GM21529 (cell line): ENCODE measurements around the gene DERL3.
"Not testable (repeated sequence)": the region's sequence is repeated elsewhere in the genome, so short reads cannot be mapped to it uniquely, and the experiment has no call there.

Experiments used
- ATAC-seq: cut with Tn5 transposase; IDR thresholded peaks from one replicate; pipeline ENCODE4 v1.9.1; 2021; ENCODE audit not compliant: unreplicated experiment

DERL3 gene

GRCh38 chr22:23838681-23839468 lies at the start of gene DERL3:
TSS of gene DERL3 (minus strand) at chr22:23839006. CDS start at chr22:23838987, 19 bp downstream.
- ATAC-seq: peak; percentile 76

- no peak for ATAC-seq
These were observed 45.3 kb upstream of the DERL3 start for GRCh38 chr22:23884140-23884539.

DNA sequence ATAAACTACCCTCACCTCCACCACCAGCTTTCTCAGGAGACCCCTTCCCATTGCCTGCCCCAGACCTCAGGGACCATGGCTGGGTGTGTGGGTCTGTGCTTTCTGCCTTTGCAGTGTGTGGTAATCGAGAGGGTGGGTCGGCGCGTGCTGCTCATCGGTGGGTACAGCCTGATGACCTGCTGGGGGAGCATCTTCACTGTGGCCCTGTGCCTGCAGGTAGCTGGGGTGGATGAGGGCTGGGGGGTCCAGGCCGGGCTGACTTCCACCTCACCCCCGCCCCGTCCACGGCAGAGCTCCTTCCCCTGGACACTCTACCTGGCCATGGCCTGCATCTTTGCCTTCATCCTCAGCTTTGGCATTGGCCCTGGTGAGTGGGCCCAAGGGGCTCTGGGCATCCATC lies 44.9 kb upstream of the DERL3 start:
- no peak for ATAC-seq

DNA sequence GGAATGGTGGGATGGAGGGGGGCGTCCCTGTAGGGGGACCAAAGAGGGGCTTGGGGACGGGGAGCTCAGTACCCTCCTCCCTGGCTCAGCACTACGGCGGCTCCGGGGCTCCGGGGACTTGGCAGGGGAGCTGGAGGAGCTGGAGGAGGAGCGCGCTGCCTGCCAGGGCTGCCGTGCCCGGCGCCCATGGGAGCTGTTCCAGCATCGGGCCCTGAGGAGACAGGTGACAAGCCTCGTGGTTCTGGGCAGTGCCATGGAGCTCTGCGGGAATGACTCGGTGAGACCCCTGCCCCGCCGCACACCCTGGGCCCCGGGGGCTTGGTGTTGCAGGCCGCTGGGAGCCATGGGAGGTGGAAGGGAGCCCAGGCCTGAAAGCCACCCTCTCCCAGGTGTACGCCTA lies 43.6 kb upstream of the DERL3 start:
- ATAC-seq: no peak

- ATAC-seq: no peak
These were observed 39.4 kb upstream of the DERL3 start for GRCh38 chr22:23878219-23878618.

DNA sequence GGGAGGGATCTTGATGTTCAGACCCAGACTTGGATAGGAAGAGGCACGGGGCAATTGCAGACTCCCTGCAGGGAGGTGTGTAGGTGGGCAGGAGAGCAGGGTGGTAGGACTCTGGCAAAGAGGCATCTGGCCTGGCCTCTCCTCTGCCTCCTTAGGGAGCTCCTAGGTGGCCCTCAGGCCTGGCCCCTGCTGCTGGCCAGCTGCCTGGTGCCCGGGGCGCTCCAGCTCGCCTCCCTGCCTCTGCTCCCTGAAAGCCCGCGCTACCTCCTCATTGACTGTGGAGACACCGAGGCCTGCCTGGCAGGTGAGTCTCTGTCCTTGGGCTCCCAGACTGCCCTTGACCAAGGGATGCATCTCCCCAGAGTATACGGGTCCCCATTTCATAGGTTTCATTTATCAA lies 38.8 kb upstream of the DERL3 start:
- no peak for ATAC-seq

GRCh38 chr22:23875801-23876200 lies 37.0 kb upstream of the DERL3 start:
- no peak for ATAC-seq

- no peak for ATAC-seq
These were observed 36.1 kb upstream of the DERL3 start for GRCh38 chr22:23874871-23875270.

GRCh38 chr22:23868580-23868979 lies 29.8 kb upstream of the DERL3 start:
- no peak for ATAC-seq

- not testable (repeated sequence) for ATAC-seq
These were observed 25.8 kb upstream of the DERL3 start for GRCh38 chr22:23864499-23865154.

- ATAC-seq: no peak
These were observed 23.3 kb upstream of the DERL3 start for GRCh38 chr22:23862103-23862502.

DNA sequence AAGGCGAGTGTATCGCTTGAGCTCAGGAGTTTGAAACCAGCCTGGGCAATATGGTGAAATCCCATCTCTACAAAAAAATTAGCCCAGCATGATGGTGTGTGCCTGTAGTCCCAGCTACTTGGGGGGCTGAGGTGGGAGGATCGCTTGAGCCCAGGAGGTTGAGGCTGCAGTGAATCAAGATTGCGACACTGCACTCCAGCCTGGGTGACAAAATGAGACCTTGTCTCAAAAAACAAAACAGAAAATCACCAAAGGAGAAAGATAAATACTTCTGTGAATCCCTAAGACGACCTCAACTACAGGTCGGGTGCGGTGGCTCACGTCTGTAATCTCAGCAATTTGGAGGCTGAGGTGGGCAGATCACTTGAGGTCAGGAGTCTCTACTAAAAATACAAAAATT lies 21.4 kb upstream of the DERL3 start:
- not testable (repeated sequence) for ATAC-seq

DNA sequence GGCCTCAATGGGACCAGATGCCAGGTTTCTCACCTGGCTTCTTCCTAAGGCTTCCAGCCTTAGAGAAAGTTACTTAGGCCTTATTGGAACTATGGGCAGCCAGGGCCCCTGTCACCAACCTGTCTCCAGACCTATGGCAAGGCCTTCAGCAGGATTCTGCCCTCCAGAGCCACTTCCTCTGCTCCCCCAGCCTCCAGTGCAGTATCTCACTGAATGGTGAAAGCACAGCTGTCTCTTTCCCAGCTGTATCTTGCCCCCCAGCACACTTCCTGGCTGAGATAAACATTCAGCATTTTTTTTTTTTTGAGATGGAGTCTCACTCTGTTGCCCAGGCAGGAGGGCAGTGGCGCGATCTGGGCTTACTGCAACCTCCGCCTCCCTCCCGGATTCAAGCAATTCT lies 20.4 kb upstream of the DERL3 start:
- no peak for ATAC-seq

GRCh38 chr22:23858484-23858815 lies 19.6 kb upstream of the DERL3 start:
- ATAC-seq: no peak

- peak; percentile 91 for ATAC-seq
These were observed 19.0 kb upstream of the DERL3 start, which contains the start of gene SLC2A11 for GRCh38 chr22:23857606-23858483. TSS of gene SLC2A11 (plus strand) at chr22:23857875. CDS start at chr22:23858000, 125 bp downstream.

DNA sequence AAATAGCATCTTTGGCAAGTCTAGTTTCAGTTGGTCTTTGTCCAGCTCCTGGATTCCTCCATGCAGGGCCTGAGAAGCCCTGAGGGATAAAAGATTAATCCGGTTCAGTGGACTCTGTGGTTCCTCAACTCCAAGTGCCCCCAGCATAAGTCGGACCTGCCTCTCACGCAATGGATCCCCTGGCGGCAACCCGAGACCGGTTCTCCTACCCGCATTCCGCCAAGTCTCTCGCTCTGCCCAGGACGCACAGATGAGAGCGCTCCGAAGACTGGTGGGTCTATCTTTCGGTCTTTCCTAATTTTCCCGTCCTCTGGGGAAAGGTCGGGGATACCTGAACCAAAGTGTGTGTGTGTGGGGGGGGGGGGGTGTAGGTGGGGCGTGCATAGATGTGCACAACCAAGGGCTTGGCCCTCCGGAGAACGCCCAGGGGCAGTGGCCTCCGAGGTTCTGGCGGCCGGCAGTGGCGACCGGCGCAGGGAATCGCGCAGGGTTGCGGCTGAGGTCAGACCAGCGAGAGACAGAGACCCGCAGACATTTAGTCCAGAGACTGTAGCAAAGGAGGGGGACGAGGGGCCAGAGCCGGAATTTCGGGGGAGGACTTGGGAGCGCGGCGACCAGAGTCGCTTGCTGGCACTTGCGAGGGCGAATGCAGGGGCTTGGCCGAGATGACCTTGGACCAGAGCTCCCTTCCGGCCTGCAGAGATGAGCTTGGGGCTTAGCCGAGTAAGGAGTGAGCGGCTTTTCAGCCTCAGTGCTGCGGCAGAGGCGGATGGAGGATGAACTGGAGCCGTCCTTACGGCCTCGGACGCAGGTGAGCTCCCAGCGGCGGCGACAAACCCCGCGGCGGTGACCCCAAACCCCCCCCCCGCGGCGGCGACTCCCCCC lies 18.2 kb upstream of the DERL3 start:
- peak; percentile 43 for ATAC-seq

- peak; percentile 53 for ATAC-seq
These were observed 11.4 kb upstream of the DERL3 start for GRCh38 chr22:23850136-23850611.

GRCh38 chr22:23849009-23850006 lies 10.5 kb upstream of the DERL3 start:
- ATAC-seq: no peak
